GM20431 (cell line): ENCODE measurements around the gene SGSM1.

Experiments used
- in situ Hi-C: fragments of 300-500 bp; cut with MseI, MboI; formaldehyde crosslinking; loops from one replicate; pipeline ENCODE4 v1.15.0; 2020; ENCODE audit warnings: low sequenced_read_pairs; ENCODE audit not compliant: unreplicated experiment

SGSM1 gene

GRCh38 chr22:24944217-24944937 is 138.4 kb downstream of the SGSM1 start:
- in situ Hi-C loops: loop anchor here (10.0 kb wide), 1 partner anchor 100 kb away; no protein-coding TSS in a partner anchor

DNA sequence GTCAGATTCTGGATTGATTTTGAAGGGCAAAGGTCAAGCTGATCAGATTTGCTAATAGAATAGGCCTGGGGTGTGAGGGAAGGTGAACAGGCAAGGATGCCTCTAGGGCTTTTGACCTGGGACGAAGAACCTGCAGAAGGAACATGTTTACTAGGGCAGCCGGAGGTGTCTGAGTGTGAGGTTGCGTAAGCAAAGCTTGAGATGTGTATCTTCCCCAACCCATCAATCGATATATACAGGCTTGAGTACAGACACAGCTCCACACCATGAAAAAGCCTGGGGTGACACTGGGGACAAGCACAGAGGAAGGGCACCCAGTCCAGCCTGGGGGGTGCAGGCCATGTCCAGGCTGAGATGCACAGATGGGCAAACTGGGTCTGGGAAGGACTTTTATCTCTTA is 139.4 kb downstream of the SGSM1 start:
- in situ Hi-C loops: loop anchor here (10.0 kb wide), 1 partner anchor 99 kb away; no protein-coding TSS in a partner anchor

GRCh38 chr22:24947383-24947782 is 141.4 kb downstream of the SGSM1 start:
- in situ Hi-C loops: loop anchor here (10.0 kb wide), 1 partner anchor 97 kb away; no protein-coding TSS in a partner anchor

GRCh38 chr22:24947881-24948280 is 141.9 kb downstream of the SGSM1 start:
- in situ Hi-C loops: loop anchor here (10.0 kb wide), 1 partner anchor 97 kb away; no protein-coding TSS in a partner anchor

- in situ Hi-C loops: loop anchor here (10.0 kb wide), 1 partner anchor 96 kb away; no protein-coding TSS in a partner anchor
Observed at GRCh38 chr22:24948356-24949202, 142.6 kb downstream of the SGSM1 start.

GRCh38 chr22:24950272-24950902 is 144.4 kb downstream of the SGSM1 start:
- in situ Hi-C loops: no loop called here

DNA sequence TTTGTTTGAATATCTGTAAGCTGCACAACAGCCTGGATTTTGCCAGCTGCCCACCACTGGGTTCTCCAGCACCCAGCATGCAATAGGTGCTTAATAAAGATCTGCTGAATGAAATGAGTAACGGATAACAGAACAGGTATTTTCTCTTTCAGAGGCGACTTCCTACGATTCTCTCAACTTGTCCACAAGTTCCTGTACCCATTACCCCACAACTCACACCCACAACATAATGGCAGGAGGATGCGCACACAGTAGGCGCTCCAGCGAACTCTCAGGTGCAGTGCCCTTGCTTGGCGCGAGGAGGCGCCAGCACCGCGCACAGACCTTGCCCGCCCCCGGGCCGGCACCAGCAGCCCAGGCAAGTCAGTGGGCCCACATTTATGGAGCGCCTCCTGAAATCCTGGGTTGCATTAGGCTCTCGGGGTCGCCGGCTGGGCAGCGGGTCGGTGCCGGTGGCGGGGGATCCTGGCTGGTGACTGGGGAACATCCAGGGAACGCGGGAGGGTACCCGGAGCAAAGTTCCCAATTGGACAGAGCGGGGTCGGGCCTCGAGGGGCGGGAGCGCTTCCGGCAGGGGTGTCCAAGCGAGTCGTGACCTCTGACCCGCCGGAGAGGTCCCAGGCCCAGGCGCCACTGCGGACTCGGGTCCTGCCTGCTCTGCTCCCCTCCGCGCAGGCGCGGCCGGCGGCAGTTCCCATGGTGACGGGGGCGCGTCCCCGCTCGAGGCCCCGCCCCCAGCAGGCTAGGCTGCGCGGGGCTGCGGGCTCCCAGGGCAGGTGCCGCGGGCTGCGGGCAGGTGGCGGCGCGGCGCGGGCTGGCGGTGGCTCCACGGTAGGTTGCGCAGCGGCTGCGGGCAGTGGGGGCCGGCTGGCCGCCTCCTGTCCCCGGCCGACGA is 146.2 kb downstream of the SGSM1 start, which contains the start of gene KIAA1671:
Gene KIAA1671, plus strand, starts transcription at position 775 of the 895 bp plus-strand sequence. CDS start 75,284 bp downstream, outside the sequence.
- in situ Hi-C loops: no loop called here

DNA sequence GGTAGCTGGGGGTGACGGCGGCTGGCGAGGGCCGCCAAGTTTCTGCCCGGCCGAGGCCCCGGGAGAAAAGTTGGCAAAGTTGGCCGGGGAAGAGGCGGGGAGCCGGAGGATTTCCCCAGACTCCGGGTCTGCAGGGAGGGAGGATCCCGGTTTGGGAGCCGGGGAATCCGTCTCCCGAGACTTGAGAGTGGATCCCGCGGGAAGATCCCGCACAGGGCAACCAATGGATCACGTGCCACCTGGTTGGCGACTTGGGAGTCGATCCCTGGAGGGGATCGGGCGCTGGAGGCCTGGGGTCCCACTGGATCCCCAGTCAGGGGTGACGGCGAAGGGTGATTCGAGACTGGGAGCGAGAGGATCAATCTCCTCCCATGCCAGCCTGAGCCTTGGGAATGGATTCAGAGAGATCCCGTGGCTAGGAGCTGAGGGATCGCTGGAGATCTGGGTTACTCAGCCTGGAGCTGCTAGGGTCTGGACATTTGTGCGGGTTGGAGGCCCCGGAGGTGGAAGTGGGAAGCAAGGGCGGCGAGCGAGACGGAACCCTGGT is 146.9 kb downstream of the SGSM1 start:
- in situ Hi-C loops: no loop called here

- in situ Hi-C loops: no loop called here
Observed at GRCh38 chr22:24953384-24954113, 147.5 kb downstream of the SGSM1 start.

GRCh38 chr22:24954114-24954463 is 148.1 kb downstream of the SGSM1 start:
- in situ Hi-C loops: no loop called here

- in situ Hi-C loops: no loop called here
Observed at GRCh38 chr22:24954856-24955255, 148.8 kb downstream of the SGSM1 start.

- in situ Hi-C loops: no loop called here
Observed at GRCh38 chr22:24957043-24957442, 151.0 kb downstream of the SGSM1 start.

- in situ Hi-C loops: no loop called here
Observed at GRCh38 chr22:24961217-24961844, 155.3 kb downstream of the SGSM1 start.

DNA sequence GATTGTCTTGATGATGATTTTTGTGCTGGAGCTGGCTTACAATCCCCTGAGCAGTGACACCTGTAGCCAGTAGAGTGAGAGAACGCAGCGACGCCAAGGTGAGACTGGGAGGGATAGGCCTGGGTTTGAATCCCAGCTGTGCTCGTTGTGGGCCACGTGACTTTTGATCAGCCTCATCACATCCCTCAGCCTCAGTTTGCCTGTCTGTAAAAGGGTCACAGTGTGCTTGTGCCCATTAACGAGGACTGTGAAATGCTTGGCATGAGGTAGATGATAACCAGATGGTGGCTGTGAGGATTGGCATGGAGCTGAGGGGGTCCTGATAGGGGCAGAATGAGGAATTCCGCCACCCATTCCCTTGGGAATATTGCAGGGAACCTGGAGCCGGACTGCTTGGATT is 156.1 kb downstream of the SGSM1 start:
- in situ Hi-C loops: no loop called here

DNA sequence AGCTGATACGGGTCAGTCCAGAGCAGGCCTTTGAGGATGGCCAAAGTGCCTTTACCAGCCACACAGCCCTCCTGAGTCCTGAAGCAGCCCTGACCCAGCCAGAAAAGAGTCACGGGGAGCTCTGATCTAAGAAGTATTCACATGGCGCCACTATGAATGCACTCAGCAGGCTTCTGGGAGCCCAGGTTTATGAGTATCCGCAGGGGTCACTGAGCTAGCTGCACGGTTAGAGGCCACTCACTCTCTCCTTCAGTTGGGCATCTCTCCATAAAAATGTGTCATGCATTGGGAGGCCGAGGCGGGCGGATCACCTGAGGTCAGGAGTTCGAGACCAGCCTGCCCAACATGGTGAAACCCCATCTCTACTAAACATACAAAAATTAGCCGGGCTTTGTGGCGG is 156.8 kb downstream of the SGSM1 start:
- in situ Hi-C loops: no loop called here

GRCh38 chr22:24964441-24964840 is 158.4 kb downstream of the SGSM1 start:
- in situ Hi-C loops: no loop called here

GRCh38 chr22:24965822-24966626 is 160.0 kb downstream of the SGSM1 start:
- in situ Hi-C loops: no loop called here
